Measurements from ENCODE around the gene ACSM3.

GRCh38 chr16:20755238-20755637 is 8.6 kb upstream of the ACSM3 start:
- TF ChIP-seq CTCF (IDR thresholded peaks at IDR 0.05; ENCODE audit: low read depth, low read length, missing input control) (no peak), TAF1 (conservative IDR thresholded peaks at IDR 0.05) (no peak), GABPA (IDR thresholded peaks at IDR 0.05 in 1 of 2, conservative IDR thresholded peaks at IDR 0.05 in 1 of 2) (no peak), SP1 (IDR thresholded peaks at IDR 0.05) (no peak), EGR1 (IDR thresholded peaks at IDR 0.05; ENCODE audit: low read depth in 2 of 2) (no peak)
- TF ChIP-seq, protein P1, sequence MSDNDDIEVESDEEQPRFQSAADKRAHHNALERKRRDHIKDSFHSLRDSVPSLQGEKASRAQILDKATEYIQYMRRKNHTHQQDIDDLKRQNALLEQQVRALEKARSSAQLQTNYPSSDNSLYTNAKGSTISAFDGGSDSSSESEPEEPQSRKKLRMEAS (IDR thresholded peaks at IDR 0.05) = no peak
